Astrocyte of the cerebellum (primary cell): Measurements from ENCODE around the gene CD1C.

ENCODE experiments used
- DNase-seq: peaks from one replicate; pipeline ENCODE4 v3.0.0-alpha.2; 2011; ENCODE audit warnings: low read depth
- H3K4me3 ChIP-seq: 2 replicates; pipeline ENCODE4 v1.5.1; 2011; ENCODE audit warnings: mild to moderate bottlenecking, low read depth, low read length, moderate library complexity
- in situ Hi-C: cut with HindIII; loops from 2 replicates; pipeline ENCODE4 v1.10.0; 2017; ENCODE audit warnings: low sequenced_read_pairs
- TF ChIP-seq, protein P1 (sequence below): IDR thresholded peaks from 2 replicates; pipeline ENCODE4 v1.5.1; 2012; ENCODE audit warnings: low read length, low read depth, moderate library complexity, mild to moderate bottlenecking; ENCODE audit errors: missing control alignments

CD1C gene

GRCh38 chr1:158324395-158324794 lies 34.7 kb downstream of the CD1C start:
- in situ Hi-C loops = no loop called here
- H3K4me3 ChIP-seq = no peak overlapping the region
- no peak for DNase-seq
- TF ChIP-seq, protein P1, sequence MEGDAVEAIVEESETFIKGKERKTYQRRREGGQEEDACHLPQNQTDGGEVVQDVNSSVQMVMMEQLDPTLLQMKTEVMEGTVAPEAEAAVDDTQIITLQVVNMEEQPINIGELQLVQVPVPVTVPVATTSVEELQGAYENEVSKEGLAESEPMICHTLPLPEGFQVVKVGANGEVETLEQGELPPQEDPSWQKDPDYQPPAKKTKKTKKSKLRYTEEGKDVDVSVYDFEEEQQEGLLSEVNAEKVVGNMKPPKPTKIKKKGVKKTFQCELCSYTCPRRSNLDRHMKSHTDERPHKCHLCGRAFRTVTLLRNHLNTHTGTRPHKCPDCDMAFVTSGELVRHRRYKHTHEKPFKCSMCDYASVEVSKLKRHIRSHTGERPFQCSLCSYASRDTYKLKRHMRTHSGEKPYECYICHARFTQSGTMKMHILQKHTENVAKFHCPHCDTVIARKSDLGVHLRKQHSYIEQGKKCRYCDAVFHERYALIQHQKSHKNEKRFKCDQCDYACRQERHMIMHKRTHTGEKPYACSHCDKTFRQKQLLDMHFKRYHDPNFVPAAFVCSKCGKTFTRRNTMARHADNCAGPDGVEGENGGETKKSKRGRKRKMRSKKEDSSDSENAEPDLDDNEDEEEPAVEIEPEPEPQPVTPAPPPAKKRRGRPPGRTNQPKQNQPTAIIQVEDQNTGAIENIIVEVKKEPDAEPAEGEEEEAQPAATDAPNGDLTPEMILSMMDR = no peak

GRCh38 chr1:158327481-158327880 lies 37.8 kb downstream of the CD1C start:
- in situ Hi-C loops = no loop called here
- TF ChIP-seq, protein P1 = no peak

GRCh38 chr1:158328426-158328825 lies 38.7 kb downstream of the CD1C start:
- TF ChIP-seq, protein P1 = no peak
- DNase-seq = no peak
- in situ Hi-C loops = no loop called here
- H3K4me3 ChIP-seq = no peak overlapping the region

More at GRCh38 chr1:158327481-158327880, 37.8 kb downstream of the CD1C start:
- no peak for DNase-seq
- no peak overlapping the region for H3K4me3 ChIP-seq

GRCh38 chr1:158329300-158329699 lies 39.6 kb downstream of the CD1C start:
- TF ChIP-seq, protein P1 = no peak
- DNase-seq = no peak
- no peak overlapping the region for H3K4me3 ChIP-seq
- in situ Hi-C loops = no loop called here

GRCh38 chr1:158329733-158330132 lies 40.0 kb downstream of the CD1C start:
- no peak for DNase-seq

GRCh38 chr1:158330391-158331105 lies 40.8 kb downstream of the CD1C start:
- TF ChIP-seq, protein P1 = no peak
- DNase-seq = no peak
- in situ Hi-C loops = no loop called here
- H3K4me3 ChIP-seq = no peak overlapping the region

More at GRCh38 chr1:158329733-158330132, 40.0 kb downstream of the CD1C start:
- TF ChIP-seq, protein P1 = no peak
- H3K4me3 ChIP-seq = no peak overlapping the region
- in situ Hi-C loops = no loop called here
